ENCODE results near the gene EVL. TPM values are rescaled to one million over a fixed set of nuclear protein-coding genes. Genes with fewer than 3 reads are reported as not detected.
A peak's percentile ranks its signal among the peaks of the same experiment; 100 is the strongest.

Gene EVL
- total RNA-seq, 2 experiments from 2014 or later, result 1,124 to 1,144 TPM

GRCh38 chr14:100135784-100136183, 70.6 kb downstream of the EVL start:
- ATAC-seq (ENCODE audit: low read depth) (no peak), DNase-seq (no peak)
- Mint-ChIP-seq H3K27me3 (no peaks in the 10 kb centered on the region), H3K27ac (peak overlapping the region; percentile 34), H3K9me3 (no peaks in the 10 kb centered on the region), H3K4me3 (no peak overlapping the region), H3K4me1 (peaks cover 7% of the 10 kb centered on the region), H3K36me3 (peaks cover 24% of the 10 kb centered on the region)
- POLR2A ChIA-PET, result no interaction called here

- POLR2A ChIA-PET, result no interaction called here
- Mint-ChIP-seq H3K36me3 (peaks cover 16% of the 10 kb centered on the region), H3K27ac (no peak overlapping the region), H3K27me3 (no peaks in the 10 kb centered on the region), H3K9me3 (no peaks in the 10 kb centered on the region), H3K4me3 (no peak overlapping the region), H3K4me1 (peaks cover 3% of the 10 kb centered on the region)
- DNase-seq (no peak), ATAC-seq (ENCODE audit: low read depth) (no peak)
Observed at GRCh38 chr14:100137173-100137572, 72.0 kb downstream of the EVL start.

- POLR2A ChIA-PET, result no interaction called here
- DNase-seq (no peak), ATAC-seq (ENCODE audit: low read depth) (no peak)
- peaks cover 3% of the 10 kb centered on the region for H3K4me1 Mint-ChIP-seq
- peaks cover 12% of the 10 kb centered on the region for H3K36me3 Mint-ChIP-seq
- H3K4me3 Mint-ChIP-seq, result no peak overlapping the region
- H3K27ac Mint-ChIP-seq, result peak overlapping the region; percentile 52
- no peaks in the 10 kb centered on the region for H3K27me3 Mint-ChIP-seq
- H3K9me3 Mint-ChIP-seq, result no peaks in the 10 kb centered on the region
Observed at GRCh38 chr14:100138082-100138787, 73.0 kb downstream of the EVL start.

- Mint-ChIP-seq H3K4me3 (no peak overlapping the region), H3K36me3 (peaks cover 7% of the 10 kb centered on the region), H3K9me3 (no peaks in the 10 kb centered on the region), H3K27me3 (no peaks in the 10 kb centered on the region), H3K27ac (peak overlapping the region; percentile 52), H3K4me1 (peaks cover 3% of the 10 kb centered on the region)
- no peak for ATAC-seq (ENCODE audit: low read depth)
- POLR2A ChIA-PET, result no interaction called here
- no peak for DNase-seq
Observed at GRCh38 chr14:100138955-100139354, 73.7 kb downstream of the EVL start.

DNA sequence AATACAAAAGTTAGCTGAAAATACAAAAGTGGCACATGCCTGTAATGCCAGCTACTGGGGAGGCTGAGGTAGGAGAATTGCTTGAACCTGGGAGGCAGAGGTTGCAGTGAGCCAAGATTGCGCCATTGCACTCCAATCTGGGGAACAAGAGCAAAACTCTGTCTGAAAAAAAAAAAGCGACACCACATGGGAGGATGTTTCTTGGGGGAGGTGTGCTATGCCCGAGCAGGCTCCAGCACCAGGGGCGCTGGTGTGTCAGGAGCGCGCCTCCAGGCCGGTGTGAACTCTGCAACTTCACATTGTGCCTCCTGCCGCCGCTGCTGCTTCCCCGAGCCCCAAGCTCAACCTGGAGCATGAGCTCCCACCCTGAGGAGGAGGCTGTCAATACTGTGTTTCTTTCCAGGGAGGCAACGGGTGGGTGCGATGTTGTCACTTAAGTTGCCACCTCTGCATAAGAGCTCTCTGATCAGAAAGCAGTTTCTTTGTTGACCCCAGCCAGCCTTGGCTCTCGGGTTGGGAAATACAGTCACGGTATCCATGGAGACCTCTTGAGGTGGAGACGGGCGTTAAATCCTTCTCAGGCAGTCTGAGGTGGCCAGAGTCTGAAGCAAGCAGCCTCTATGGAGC, 75.3 kb downstream of the EVL start:
- H3K27ac Mint-ChIP-seq, result no peak overlapping the region
- peaks cover 3% of the 10 kb centered on the region for H3K4me1 Mint-ChIP-seq
- H3K4me3 Mint-ChIP-seq, result no peak overlapping the region
- POLR2A ChIA-PET, result no interaction called here
- peaks cover 5% of the 10 kb centered on the region for H3K36me3 Mint-ChIP-seq
- no peaks in the 10 kb centered on the region for H3K9me3 Mint-ChIP-seq
- H3K27me3 Mint-ChIP-seq, result no peaks in the 10 kb centered on the region
- ATAC-seq (ENCODE audit: low read depth) (no peak), DNase-seq (no peak)

DNA sequence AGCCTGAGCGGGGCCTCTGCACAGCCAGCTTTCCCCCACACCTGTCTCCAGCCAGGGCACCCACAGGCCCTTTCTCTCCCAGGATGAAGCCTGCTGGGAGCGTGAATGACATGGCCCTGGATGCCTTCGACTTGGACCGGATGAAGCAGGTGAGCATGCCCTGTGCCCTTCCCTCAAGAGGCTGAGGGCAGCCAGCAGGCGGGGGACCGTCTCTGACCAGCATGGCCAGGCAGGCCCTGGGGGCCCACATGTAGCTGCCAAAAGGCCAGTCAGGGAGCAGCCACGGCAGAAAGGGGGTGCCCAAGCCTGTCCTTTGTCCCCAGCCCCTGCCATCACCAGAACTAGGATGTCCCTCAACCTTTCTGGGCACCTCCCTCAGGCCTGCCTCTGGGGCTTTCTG, 75.9 kb downstream of the EVL start:
- no peak for ATAC-seq (ENCODE audit: low read depth)
- DNase-seq, result no peak
- Mint-ChIP-seq H3K27me3 (no peaks in the 10 kb centered on the region), H3K4me3 (no peak overlapping the region), H3K4me1 (peaks cover 5% of the 10 kb centered on the region), H3K36me3 (peaks cover 5% of the 10 kb centered on the region), H3K27ac (no peak overlapping the region), H3K9me3 (no peaks in the 10 kb centered on the region)
- POLR2A ChIA-PET, result no interaction called here

DNA sequence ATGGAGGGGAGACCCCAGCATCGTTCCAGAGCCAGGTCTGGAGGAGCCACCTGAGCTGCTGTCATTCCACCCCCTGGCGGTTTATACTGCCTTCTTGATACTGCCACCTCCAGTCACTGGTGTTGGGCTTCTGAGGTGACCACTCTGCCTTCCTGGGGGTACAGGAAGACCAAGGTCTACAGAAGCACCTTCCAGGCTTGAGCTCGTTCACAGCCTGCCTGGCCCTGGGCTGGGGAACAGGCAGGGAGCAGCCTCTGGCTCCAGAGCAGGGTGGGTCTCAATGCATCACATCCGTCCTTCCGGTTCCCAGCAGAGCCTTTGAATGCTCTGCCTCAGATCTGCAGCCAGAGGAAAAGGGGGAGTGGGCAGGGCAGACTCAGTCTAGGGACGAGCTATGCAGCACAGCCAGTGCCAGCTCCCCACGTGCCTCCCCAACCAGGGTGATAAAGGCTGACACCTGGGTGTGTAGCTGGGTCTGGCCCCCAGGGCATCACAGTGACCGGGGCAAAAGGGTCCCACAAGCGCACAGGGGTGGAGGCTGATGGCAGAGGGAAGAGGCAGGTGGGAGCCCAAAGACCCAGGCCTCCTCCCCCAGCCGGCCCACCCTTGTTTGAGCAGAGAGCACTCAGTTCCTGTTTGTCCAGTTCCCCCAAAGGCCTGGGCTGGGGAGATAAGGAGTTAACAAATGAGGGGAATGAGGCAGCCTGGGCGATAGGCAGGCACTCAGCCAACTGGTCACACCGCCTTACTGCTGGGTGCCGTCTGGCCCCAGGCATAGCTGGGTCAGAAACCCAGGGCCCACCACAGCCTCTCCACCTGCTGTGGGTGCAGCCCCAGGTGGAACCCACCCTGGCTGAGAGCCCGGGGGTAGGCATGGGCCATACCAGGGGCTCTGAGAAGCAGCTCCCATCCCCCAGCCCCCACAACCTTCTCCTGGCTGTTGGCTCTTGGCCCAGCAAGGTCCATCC, 77.1 kb downstream of the EVL start:
- no peaks in the 10 kb centered on the region for H3K9me3 Mint-ChIP-seq
- DNase-seq (no peak), ATAC-seq (ENCODE audit: low read depth) (no peak)
- peaks cover 12% of the 10 kb centered on the region for H3K4me1 Mint-ChIP-seq
- peak overlapping the region; percentile 51 for H3K27ac Mint-ChIP-seq
- no peaks in the 10 kb centered on the region for H3K27me3 Mint-ChIP-seq
- H3K4me3 Mint-ChIP-seq, result no peak overlapping the region
- peaks cover 5% of the 10 kb centered on the region for H3K36me3 Mint-ChIP-seq
- POLR2A ChIA-PET, result interaction anchor here (1.5 kb wide), 1 partner anchor 11 kb away, joined by 4 read pairs; no protein-coding TSS in a partner anchor

DNA sequence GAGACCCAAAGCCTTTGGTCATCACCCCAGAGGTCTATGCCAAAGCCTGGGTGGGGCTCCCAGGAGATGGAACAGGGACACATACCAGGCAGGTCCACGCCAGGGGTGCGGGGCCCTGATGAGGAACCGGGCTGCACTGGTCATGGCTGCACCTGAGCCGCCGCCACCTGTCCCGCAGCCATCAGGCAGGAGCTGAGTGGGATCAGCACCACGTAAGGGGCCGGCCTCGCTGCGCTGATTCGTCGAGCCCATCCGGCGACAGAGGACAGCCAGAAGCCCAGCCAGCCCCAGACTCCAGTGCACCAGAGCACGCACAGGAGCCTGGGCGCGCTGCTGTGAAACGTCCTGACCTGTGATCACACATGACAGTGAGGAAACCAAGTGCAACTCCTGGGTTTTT, 78.3 kb downstream of the EVL start:
- Mint-ChIP-seq H3K27me3 (no peaks in the 10 kb centered on the region), H3K36me3 (peaks cover 5% of the 10 kb centered on the region), H3K4me3 (no peak overlapping the region), H3K9me3 (no peaks in the 10 kb centered on the region), H3K27ac (no peak overlapping the region), H3K4me1 (peaks cover 21% of the 10 kb centered on the region)
- POLR2A ChIA-PET, result no interaction called here
- ATAC-seq (ENCODE audit: low read depth) (no peak), DNase-seq (no peak)

DNA sequence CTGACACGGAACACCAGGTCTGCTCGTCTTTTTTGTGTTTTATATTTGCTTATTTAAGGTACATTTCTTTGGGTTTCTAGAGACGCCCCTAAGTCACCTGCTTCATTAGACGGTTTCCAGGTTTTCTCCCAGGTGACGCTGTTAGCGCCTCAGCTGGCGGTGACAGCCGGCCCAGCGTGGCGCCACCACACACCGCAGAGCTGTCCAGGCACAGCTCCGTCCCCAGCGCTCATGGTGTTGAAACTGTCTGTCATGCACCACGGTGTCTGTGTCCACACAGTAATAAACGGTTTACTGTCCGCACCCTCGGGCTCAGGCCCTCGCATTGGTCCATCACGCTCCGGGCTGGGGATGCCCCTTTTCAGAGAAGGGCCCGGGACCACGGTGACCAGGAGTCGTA, 78.7 kb downstream of the EVL start:
- POLR2A ChIA-PET, result no interaction called here
- Mint-ChIP-seq H3K36me3 (peaks cover 5% of the 10 kb centered on the region), H3K27ac (no peak overlapping the region), H3K27me3 (no peaks in the 10 kb centered on the region), H3K9me3 (no peaks in the 10 kb centered on the region), H3K4me1 (peaks cover 23% of the 10 kb centered on the region), H3K4me3 (no peak overlapping the region)
- DNase-seq (no peak), ATAC-seq (ENCODE audit: low read depth) (no peak)

DNA sequence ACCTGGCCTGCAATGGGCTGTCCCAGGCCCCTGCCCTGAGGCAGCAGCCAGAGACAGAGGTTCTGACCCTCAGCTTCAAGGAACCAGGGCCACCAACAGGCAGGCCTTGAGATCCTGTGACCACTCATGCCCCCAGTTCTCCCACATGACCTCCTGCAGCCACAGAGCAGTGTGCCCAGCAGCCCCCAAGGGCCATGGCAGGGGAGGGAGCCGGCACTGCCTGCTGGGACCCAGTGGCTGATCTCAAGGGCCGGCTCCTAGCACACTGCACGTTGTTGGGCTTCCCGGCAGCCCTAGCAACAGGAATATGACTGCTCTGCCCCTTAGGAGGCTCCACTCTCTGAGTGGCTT, 79.4 kb downstream of the EVL start:
- Mint-ChIP-seq H3K27ac (peak overlapping the region; percentile 25), H3K36me3 (peaks cover under 1% of the 10 kb centered on the region), H3K4me1 (peaks cover 23% of the 10 kb centered on the region), H3K27me3 (no peaks in the 10 kb centered on the region), H3K9me3 (no peaks in the 10 kb centered on the region), H3K4me3 (no peak overlapping the region)
- POLR2A ChIA-PET, result no interaction called here
- ATAC-seq (ENCODE audit: low read depth) (no peak), DNase-seq (no peak)

- Mint-ChIP-seq H3K36me3 (no peaks in the 10 kb centered on the region), H3K27ac (peak overlapping the region; percentile 25), H3K4me1 (peaks cover 23% of the 10 kb centered on the region), H3K9me3 (no peaks in the 10 kb centered on the region), H3K4me3 (no peak overlapping the region), H3K27me3 (no peaks in the 10 kb centered on the region)
- DNase-seq (no peak), ATAC-seq (ENCODE audit: low read depth) (no peak)
- POLR2A ChIA-PET, result interaction anchor here (2.3 kb wide), 1 partner anchor 48 kb away, joined by 11 read pairs; no protein-coding TSS in a partner anchor
Observed at GRCh38 chr14:100144996-100145646, 79.9 kb downstream of the EVL start.

DNA sequence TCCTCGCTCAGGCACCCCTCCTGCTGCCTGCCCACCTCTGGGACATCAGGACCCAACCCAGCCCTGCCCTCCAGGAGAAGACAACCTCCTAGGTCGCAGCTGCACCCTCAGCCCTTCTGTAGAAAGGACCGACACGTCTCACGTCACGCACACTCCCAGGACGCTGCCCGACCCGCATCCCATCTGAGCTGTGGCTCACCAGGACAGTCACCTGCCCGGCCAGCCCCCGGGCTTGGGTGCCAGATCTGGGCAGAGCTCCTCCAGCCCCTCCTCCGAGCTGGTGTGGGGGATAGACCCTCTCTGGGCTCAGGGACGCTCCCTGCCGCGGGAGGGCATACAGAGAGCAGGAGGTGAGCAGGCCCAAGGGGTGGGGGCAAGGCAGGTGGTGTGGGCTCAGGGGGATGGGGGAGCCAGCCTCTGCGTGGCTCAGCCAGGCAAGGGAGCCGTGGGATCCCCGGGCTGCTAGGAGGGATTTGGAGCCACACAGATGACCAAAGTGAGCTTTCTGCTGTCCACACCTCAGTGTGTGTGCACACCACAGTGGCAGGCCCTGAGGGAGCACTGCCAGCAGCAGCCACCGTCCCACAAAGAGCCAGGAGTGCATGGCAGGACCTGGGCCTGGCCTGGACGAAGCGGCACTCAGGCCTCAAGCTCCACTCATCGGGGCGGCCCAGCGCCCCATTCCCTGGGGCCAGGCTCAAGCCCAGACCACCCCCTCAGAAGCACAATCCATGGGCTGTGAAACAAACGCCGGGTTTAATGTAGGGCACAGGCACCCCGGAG, 80.7 kb downstream of the EVL start:
- peak; percentile 1 for ATAC-seq (ENCODE audit: low read depth)
- H3K4me1 Mint-ChIP-seq, result peaks cover 23% of the 10 kb centered on the region
- no peaks in the 10 kb centered on the region for H3K9me3 Mint-ChIP-seq
- H3K4me3 Mint-ChIP-seq, result peak overlapping the region; percentile 30
- no peaks in the 10 kb centered on the region for H3K36me3 Mint-ChIP-seq
- POLR2A ChIA-PET, result interaction anchor here (1.1 to 2.3 kb wide), 2 partner anchors 15 to 47 kb away, joined by 3 to 11 read pairs; no protein-coding TSS in a partner anchor
- DNase-seq, result no peak
- peak overlapping the region; percentile 77 for H3K27ac Mint-ChIP-seq
- no peaks in the 10 kb centered on the region for H3K27me3 Mint-ChIP-seq
